Testis (tissue), 3 donors: ENCODE data around the gene TRIM69. TPM values are rescaled to one million over a fixed set of nuclear protein-coding genes. Genes with fewer than 3 reads are reported as not detected.

ENCODE experiments used
- DNase-seq: peaks from one replicate; pipeline ENCODE4 v3.0.0-alpha.2; 2019
- H3K27ac ChIP-seq, 2 donors: fragments of 200-600 bp; sonication (generic); one replicate each; pipeline ENCODE4 v1.5.1; 2019
- H3K27me3 ChIP-seq: fragments of 200-600 bp; sonication (generic); one replicate; pipeline ENCODE4 v1.5.1; 2019
- H3K36me3 ChIP-seq: fragments of 200-600 bp; sonication (generic); one replicate; pipeline ENCODE4 v1.5.1; 2017; ENCODE audit warnings: low read depth; ENCODE audit errors: missing control alignments
- H3K4me1 ChIP-seq: fragments of 200-600 bp; sonication (generic); one replicate; pipeline ENCODE4 v1.5.1; 2019
- H3K4me3 ChIP-seq, 2 donors: fragments of 200-600 bp; sonication (generic); one replicate each; pipeline ENCODE4 v1.5.1; 2017 to 2019
- H3K9me3 ChIP-seq: fragments of 200-600 bp; sonication (generic); one replicate; pipeline ENCODE4 v1.5.1; 2017
- POLR2A ChIP-seq: fragments of 450-650 bp; IDR thresholded peaks from one replicate; pipeline ENCODE4 v1.6.1; 2017; ENCODE audit warnings: antibody characterized with exemption, mild to moderate bottlenecking, moderate library complexity
- WGBS, 2 donors: methylation state at CpG; one replicate each; pipeline ENCODE4 v1.1.5; 2018; 5-methylcytosine and 5-hydroxymethylcytosine counted together
- intact Hi-C: fragments of 100-400 bp; cut with DNase I; formaldehyde crosslinking; loops from one replicate; pipeline ENCODE4 v1.15.1; 2023; ENCODE audit warnings: low total_unique reads
- polyA plus RNA-seq: library from polyadenylated mRNA; stranded (reverse); fragments of 350-450 nt; fragmentation: Illumina TruSeq; extraction: RNeasy Lipid Tissue Mini Kit (QIAGEN cat#74804); gene quantifications from one replicate; pipeline ENCODE4 v1.2.3, GENCODE V29; 2014; ENCODE audit warnings: low read depth, low replicate concordance; ENCODE audit not compliant: insufficient read depth
- total RNA-seq, 2 donors: library from RNA; depleted of rRNA; stranded (reverse); fragments of >200 nt; gene quantifications; one replicate each; pipeline ENCODE4 v1.2.3, GENCODE V29; 2016
- TF ChIP-seq, protein P1 (sequence below), 3 experiments: fragments of 450-650 bp in 2 of 3; fragments of 200-600 bp in 1 of 3; sonication (generic) in 1 of 3; IDR thresholded peaks; one replicate each; pipeline ENCODE4 v1.5.1; 2016 to 2019; ENCODE audit warnings: antibody characterized with exemption in 3 of 3, mild to moderate bottlenecking in 2 of 3, moderate library complexity in 1 of 3

TRIM69 gene
- total and polyA plus RNA-seq, 3 donors from 2014 or later, result 19.1 to 120 (median 23.5) TPM

DNA sequence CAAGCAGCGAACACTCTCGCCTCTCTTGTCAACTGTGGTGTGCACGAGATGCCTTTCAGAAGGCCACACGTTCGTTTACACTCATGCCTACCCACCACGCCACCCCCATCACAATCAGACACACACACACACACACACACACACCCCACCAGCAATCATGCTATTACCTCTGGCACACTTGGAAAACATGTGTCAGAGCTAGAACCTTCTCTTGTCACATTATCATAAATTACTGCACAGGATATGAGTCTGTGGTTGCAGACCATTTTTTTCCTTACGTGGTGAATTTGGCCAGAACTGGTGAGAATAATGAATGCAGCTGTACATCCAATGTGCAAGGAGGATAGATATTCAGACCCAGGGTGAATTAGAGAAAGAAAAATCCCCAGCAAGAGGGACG lies 52.4 kb downstream of the TRIM69 start:
- H3K4me1 ChIP-seq, result no peaks in the 10 kb centered on the region
- DNase-seq, result no peak
- H3K36me3 ChIP-seq, result no peaks in the 10 kb centered on the region
- WGBS, 2 donors, result 73 to 86% methylated on average over 8 of the region's 8 CpGs
- no peak overlapping the region for H3K4me3 ChIP-seq
- intact Hi-C loops, result no loop called here
- no peaks in the 10 kb centered on the region for H3K9me3 ChIP-seq
- H3K27ac ChIP-seq, result no peak overlapping the region
- H3K27me3 ChIP-seq, result no peaks in the 10 kb centered on the region
- TF ChIP-seq, protein P1, sequence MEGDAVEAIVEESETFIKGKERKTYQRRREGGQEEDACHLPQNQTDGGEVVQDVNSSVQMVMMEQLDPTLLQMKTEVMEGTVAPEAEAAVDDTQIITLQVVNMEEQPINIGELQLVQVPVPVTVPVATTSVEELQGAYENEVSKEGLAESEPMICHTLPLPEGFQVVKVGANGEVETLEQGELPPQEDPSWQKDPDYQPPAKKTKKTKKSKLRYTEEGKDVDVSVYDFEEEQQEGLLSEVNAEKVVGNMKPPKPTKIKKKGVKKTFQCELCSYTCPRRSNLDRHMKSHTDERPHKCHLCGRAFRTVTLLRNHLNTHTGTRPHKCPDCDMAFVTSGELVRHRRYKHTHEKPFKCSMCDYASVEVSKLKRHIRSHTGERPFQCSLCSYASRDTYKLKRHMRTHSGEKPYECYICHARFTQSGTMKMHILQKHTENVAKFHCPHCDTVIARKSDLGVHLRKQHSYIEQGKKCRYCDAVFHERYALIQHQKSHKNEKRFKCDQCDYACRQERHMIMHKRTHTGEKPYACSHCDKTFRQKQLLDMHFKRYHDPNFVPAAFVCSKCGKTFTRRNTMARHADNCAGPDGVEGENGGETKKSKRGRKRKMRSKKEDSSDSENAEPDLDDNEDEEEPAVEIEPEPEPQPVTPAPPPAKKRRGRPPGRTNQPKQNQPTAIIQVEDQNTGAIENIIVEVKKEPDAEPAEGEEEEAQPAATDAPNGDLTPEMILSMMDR (IDR thresholded peaks at IDR 0.05), result no peak
- TF ChIP-seq POLR2A, result no peak

DNA sequence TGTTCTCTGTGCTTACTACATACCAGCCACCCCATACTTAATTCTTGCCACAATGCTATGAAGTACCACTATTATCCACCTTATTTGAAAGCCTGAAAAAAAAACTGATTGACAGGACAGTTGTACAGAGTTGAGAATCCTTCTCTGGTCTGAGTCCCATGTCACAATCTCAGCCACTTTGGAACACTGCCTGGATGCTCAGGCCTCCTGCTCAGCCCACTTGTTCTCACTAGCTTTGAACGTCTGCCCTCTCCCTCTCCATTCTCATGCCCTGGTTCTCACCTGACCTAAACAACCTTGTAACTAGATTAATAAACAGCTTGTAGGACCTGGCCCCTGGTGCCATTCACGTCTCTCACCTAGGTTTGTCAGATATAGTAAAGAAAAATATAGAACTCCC lies 53.9 kb downstream of the TRIM69 start:
- Histone ChIP-seq H3K9me3 (no peaks in the 10 kb centered on the region), H3K27me3 (no peaks in the 10 kb centered on the region), H3K36me3 (no peaks in the 10 kb centered on the region), H3K27ac (no peak overlapping the region), H3K4me3 (no peak overlapping the region), H3K4me1 (no peaks in the 10 kb centered on the region)
- intact Hi-C loops, result no loop called here
- TF ChIP-seq, protein P1 (IDR thresholded peaks at IDR 0.05), result no peak
- no peak for TF ChIP-seq POLR2A
- DNase-seq, result no peak
- WGBS, 2 donors, result 66 to 70% methylated on average over 2 of the region's 2 CpGs

DNA sequence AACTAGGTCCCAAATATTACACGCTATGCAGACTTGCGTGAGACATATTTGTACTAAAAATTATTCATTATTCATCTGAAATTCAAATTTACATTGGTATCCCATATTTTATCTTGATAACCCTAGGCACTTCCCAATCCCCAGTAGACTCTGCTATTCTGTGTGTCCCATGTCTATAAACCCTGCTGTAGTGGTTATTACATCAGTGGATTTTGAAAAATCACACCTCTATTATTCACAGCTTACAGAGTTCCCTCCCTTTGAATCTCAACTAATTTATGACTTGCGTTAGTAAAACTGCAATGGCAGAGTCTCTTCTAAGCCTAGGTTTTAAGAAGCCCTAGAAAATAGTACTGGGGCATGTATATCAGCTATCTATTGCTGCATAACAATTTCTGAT lies 54.3 kb downstream of the TRIM69 start:
- TF ChIP-seq, protein P1 (IDR thresholded peaks at IDR 0.05), result no peak
- no peak for TF ChIP-seq POLR2A
- Histone ChIP-seq H3K4me3 (no peak overlapping the region), H3K27me3 (no peaks in the 10 kb centered on the region), H3K27ac (no peak overlapping the region), H3K36me3 (no peaks in the 10 kb centered on the region), H3K9me3 (no peaks in the 10 kb centered on the region), H3K4me1 (no peaks in the 10 kb centered on the region)
- intact Hi-C loops, result no loop called here
- DNase-seq, result no peak
- WGBS, 2 donors, result 89 to 92% methylated on average over 3 of the region's 3 CpGs

DNA sequence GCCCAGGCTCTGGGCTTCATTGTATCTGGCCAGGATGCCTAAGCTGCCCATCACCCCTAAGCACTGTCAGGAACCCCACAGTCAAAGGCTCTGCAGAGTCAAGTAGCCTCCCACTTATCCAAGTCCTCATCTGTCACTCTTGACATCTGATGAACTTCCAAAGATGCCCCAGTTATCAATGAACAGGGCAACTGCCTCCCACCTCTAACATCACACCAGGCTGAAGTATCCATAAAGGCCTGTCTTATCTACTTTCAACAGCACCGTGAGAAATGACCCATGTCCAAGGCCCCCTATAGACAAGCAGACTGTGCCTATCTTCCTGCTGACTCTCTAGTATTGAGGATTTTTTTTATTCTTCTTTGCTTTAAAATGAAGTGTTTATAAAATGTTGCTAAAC lies 56.4 kb downstream of the TRIM69 start:
- Histone ChIP-seq H3K9me3 (no peaks in the 10 kb centered on the region), H3K36me3 (no peaks in the 10 kb centered on the region), H3K27me3 (no peaks in the 10 kb centered on the region), H3K4me3 (no peak overlapping the region), H3K27ac (no peak overlapping the region), H3K4me1 (no peaks in the 10 kb centered on the region)
- intact Hi-C loops, result no loop called here
- WGBS, 2 donors, result 34 to 47% methylated on average over 1 of the region's 1 CpG
- no peak for DNase-seq
- TF ChIP-seq POLR2A, result no peak
- TF ChIP-seq, protein P1 (IDR thresholded peaks at IDR 0.05), result no peak

DNA sequence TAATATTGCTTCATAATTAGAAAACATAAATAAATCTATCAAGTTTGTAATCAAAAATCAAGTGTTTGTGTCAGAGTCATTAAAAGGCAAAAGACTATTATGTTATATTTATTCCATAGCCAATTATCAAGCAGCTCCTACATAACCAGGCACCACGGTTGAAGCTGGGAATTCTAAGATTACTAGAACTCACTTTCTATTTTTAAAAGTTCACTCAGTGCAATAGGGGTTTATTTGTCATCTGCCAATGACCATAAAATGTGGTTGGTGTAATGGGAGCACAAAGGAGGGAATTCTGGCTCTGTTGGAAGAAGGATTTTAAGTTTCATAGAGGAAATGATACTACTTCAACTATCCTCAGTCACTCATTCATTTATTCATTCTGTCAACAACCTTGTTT lies 57.7 kb downstream of the TRIM69 start:
- no peak overlapping the region for H3K4me3 ChIP-seq
- 70 to 81% methylated on average over 1 of the region's 1 CpG for WGBS, 2 donors
- intact Hi-C loops, result no loop called here

More for the DNA sequence above, 57.7 kb downstream of the TRIM69 start:
- Histone ChIP-seq H3K27ac (no peak overlapping the region), H3K9me3 (no peaks in the 10 kb centered on the region), H3K36me3 (no peaks in the 10 kb centered on the region), H3K27me3 (no peaks in the 10 kb centered on the region), H3K4me1 (no peaks in the 10 kb centered on the region)
- DNase-seq, result no peak
- TF ChIP-seq, protein P1 (IDR thresholded peaks at IDR 0.05), result no peak
- TF ChIP-seq POLR2A, result no peak
